Fibroblast of mammary gland (primary cell): ENCODE data around the gene EEF2K.
A peak's percentile ranks its signal among the peaks of the same experiment; 100 is the strongest.

Experiments
- DNase-seq: peaks from one replicate; pipeline ENCODE4 v3.0.0-alpha.2; 2010; ENCODE audit warnings: low read depth
- H3K4me3 ChIP-seq: 2 replicates; pipeline ENCODE4 v1.5.1; 2011; ENCODE audit warnings: low read depth, mild to moderate bottlenecking, low read length, moderate library complexity; ENCODE audit not compliant: control insufficient read depth
- TF ChIP-seq, protein P1 (sequence below): conservative IDR thresholded peaks from 2 replicates; pipeline ENCODE4 v1.5.1; 2011; ENCODE audit warnings: low read depth, low read length, inconsistent platforms; ENCODE audit not compliant: control insufficient read depth, insufficient read depth

Gene EEF2K

GRCh38 chr16:22260490-22260889 is 54.4 kb downstream of the EEF2K start:
- no peak for DNase-seq

DNA sequence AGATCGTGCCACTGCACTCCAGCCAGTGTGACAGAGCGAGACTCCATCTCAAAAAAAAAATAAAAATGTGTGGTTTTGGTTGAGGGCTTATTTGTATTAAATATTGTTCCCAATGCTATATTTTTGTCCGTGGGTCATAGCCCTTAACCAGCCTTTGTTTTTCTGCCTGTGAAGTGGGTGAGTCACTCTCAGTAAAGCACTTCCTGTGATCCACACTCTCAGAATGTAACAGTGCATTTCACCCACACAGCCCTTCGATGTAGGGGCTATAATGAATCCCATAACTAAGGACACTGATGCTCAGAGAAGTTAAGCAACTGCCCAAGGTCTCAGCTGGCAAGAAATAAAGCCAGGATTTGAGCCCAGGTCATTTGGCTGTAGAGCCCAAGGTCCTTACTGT is 56.4 kb downstream of the EEF2K start:
- no peak overlapping the region for H3K4me3 ChIP-seq
- DNase-seq = peak; percentile 54
- TF ChIP-seq, protein P1, sequence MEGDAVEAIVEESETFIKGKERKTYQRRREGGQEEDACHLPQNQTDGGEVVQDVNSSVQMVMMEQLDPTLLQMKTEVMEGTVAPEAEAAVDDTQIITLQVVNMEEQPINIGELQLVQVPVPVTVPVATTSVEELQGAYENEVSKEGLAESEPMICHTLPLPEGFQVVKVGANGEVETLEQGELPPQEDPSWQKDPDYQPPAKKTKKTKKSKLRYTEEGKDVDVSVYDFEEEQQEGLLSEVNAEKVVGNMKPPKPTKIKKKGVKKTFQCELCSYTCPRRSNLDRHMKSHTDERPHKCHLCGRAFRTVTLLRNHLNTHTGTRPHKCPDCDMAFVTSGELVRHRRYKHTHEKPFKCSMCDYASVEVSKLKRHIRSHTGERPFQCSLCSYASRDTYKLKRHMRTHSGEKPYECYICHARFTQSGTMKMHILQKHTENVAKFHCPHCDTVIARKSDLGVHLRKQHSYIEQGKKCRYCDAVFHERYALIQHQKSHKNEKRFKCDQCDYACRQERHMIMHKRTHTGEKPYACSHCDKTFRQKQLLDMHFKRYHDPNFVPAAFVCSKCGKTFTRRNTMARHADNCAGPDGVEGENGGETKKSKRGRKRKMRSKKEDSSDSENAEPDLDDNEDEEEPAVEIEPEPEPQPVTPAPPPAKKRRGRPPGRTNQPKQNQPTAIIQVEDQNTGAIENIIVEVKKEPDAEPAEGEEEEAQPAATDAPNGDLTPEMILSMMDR = no peak

More at GRCh38 chr16:22260490-22260889, 54.4 kb downstream of the EEF2K start:
- TF ChIP-seq, protein P1 = no peak
- no peak overlapping the region for H3K4me3 ChIP-seq

DNA sequence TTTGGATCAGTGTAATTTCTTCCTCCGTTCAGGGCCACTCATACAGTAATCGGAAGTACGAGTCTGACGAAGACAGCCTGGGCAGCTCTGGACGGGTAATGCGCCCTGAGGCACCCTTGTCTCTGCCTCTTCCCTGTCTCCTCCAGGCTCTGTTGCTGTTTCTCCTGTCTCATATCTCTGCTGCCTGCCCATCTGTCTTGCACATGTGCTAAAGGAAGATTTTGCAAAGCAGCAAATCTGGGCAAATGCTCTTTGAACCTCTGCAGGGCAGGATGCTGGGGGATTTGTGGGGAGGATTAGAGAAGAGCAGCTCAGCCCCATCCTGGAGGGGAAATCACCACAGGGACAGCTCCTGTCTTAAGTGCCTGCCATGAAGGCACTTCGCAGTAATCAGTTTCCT is 58.7 kb downstream of the EEF2K start:
- no peak for DNase-seq

GRCh38 chr16:22265351-22265750 is 59.3 kb downstream of the EEF2K start:
- H3K4me3 ChIP-seq = no peak overlapping the region
- TF ChIP-seq, protein P1 = no peak
- DNase-seq = no peak

More for the DNA sequence above, 58.7 kb downstream of the EEF2K start:
- no peak overlapping the region for H3K4me3 ChIP-seq
- TF ChIP-seq, protein P1 = no peak

DNA sequence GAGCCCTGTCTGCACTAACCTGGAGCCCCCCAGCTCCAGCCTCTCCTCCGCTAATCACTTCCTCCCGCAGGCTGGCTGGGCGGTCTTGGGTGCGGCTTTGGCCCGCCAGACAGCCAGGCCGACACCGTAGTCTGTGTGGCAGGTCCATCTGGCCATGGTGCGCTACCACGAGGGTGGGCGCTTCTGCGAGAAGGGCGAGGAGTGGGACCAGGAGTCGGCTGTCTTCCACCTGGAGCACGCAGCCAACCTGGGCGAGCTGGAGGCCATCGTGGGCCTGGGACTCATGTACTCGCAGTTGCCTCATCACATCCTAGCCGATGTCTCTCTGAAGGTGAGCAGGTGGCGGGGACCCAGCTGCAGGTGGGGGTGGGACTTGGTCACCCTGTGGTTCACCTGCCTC is 60.5 kb downstream of the EEF2K start:
- TF ChIP-seq, protein P1 = no peak
- no peak for DNase-seq
- no peak overlapping the region for H3K4me3 ChIP-seq

DNA sequence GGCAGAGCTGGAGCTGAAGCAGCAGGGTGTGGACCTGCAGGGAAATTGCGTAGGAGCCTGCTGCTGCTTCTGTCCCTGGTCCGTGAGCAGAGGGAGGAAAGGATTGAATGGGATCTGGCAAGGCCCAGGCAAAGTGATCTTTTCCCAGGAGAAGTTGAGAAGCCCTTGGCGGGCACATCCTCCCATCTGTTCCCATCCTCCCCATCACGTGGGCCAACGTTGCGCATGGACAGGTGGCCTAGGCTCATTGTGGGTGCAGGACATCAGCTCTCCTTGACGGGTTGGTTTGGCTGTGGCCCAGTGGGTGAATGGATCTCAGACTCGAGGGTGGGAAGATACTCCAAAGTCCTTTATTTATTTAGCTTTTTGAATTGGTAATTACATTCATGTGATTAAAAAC is 61.7 kb downstream of the EEF2K start:
- no peak overlapping the region for H3K4me3 ChIP-seq
- TF ChIP-seq, protein P1 = no peak
- DNase-seq = no peak

- DNase-seq = no peak
- H3K4me3 ChIP-seq = no peak overlapping the region
- TF ChIP-seq, protein P1 = no peak
These were observed 64.4 kb downstream of the EEF2K start for GRCh38 chr16:22270525-22270924.
